SK-MEL-5 (cell line): Measurements from ENCODE around the gene ACTR8. TPM values are rescaled to one million over a fixed set of nuclear protein-coding genes. Genes with fewer than 3 reads are reported as not detected.

ENCODE experiments used
- DNase-seq: peaks from one replicate; pipeline ENCODE4 v3.0.0-alpha.2; 2016; ENCODE audit warnings: low read depth, low spot score
- in situ Hi-C: cut with HindIII; loops from 2 replicates; pipeline ENCODE4 v1.10.0; 2016; ENCODE audit warnings: low sequenced_read_pairs, high pct_unique_total_duplicates, low pct_unique_long_range_greater_than_20kb
- total RNA-seq: library from RNA; depleted of rRNA; stranded (reverse); fragments of >200 nt; shearing (Covaris generic); gene quantifications from 2 replicates; pipeline ENCODE4 v1.2.3, GENCODE V29; 2014

Gene ACTR8
- total RNA-seq, 1 experiment from 2014 or later: 36.3 TPM

GRCh38 chr3:53880396-53881345, 1.3 kb downstream of the ACTR8 start:
- in situ Hi-C loops: no loop called here
- no peak for DNase-seq

GRCh38 chr3:53865732-53866499, 16.0 kb downstream of the ACTR8 start:
- DNase-seq: no peak
- in situ Hi-C loops: no loop called here

- no peak for DNase-seq
- in situ Hi-C loops: no loop called here
Measured at GRCh38 chr3:53863145-53863544, 18.8 kb downstream of the ACTR8 start.

GRCh38 chr3:53862241-53862640, 19.7 kb downstream of the ACTR8 start:
- DNase-seq: no peak
- in situ Hi-C loops: no loop called here

- in situ Hi-C loops: no loop called here
- no peak for DNase-seq
Measured at GRCh38 chr3:53860196-53860595, 21.8 kb downstream of the ACTR8 start.

GRCh38 chr3:53859178-53859577, 22.8 kb downstream of the ACTR8 start:
- in situ Hi-C loops: no loop called here

GRCh38 chr3:53858096-53858741, 23.7 kb downstream of the ACTR8 start:
- in situ Hi-C loops: no loop called here
- no peak for DNase-seq

More at GRCh38 chr3:53859178-53859577, 22.8 kb downstream of the ACTR8 start:
- DNase-seq: no peak

GRCh38 chr3:53856964-53857363, 25.0 kb downstream of the ACTR8 start:
- DNase-seq: no peak
- in situ Hi-C loops: no loop called here

- in situ Hi-C loops: no loop called here
- no peak for DNase-seq
Measured at GRCh38 chr3:53850895-53851294, 31.1 kb downstream of the ACTR8 start.

GRCh38 chr3:53849916-53850315, 32.0 kb downstream of the ACTR8 start:
- peak; percentile 15 for DNase-seq

GRCh38 chr3:53846851-53847155, 35.1 kb downstream of the ACTR8 start:
- in situ Hi-C loops: no loop called here
- DNase-seq: no peak

More at GRCh38 chr3:53849916-53850315, 32.0 kb downstream of the ACTR8 start:
- in situ Hi-C loops: no loop called here

GRCh38 chr3:53846134-53846850, 35.7 kb downstream of the ACTR8 start, which contains the start of the genes CHDH and IL17RB:
Gene CHDH (minus strand): TSS chr3:53846419. CDS start chr3:53824008, 22,411 bp downstream.
Gene IL17RB (plus strand): TSS chr3:53846568. CDS start chr3:53846589, 21 bp downstream.
- DNase-seq: no peak
- in situ Hi-C loops: no loop called here

- in situ Hi-C loops: no loop called here
- DNase-seq: no peak
Measured at GRCh38 chr3:53845881-53846133, 36.1 kb downstream of the ACTR8 start.

GRCh38 chr3:53845103-53845880, 36.7 kb downstream of the ACTR8 start:
- in situ Hi-C loops: no loop called here
- no peak for DNase-seq

- DNase-seq: no peak
- in situ Hi-C loops: no loop called here
Measured at GRCh38 chr3:53844262-53845102, 37.5 kb downstream of the ACTR8 start.
